K562 (cell line): Measurements from ENCODE around the gene ZNF441. TPM values are rescaled to one million over a fixed set of nuclear protein-coding genes. Genes with fewer than 3 reads are reported as not detected.

Source experiments
- ATF4 ChIP-seq: fragments of 450-650 bp; formaldehyde crosslinking; IDR thresholded peaks from 2 replicates; pipeline ENCODE4 v1.4.0; 2022; ENCODE audit warnings: mild to moderate bottlenecking, moderate library complexity
- BHLHE40 ChIP-seq: IDR thresholded peaks from 2 replicates; pipeline ENCODE4 v1.6.1; 2011; ENCODE audit warnings: low read length, improper control_type of control experiment
- CHAMP1 ChIP-seq: fragments of 450-650 bp; IDR thresholded peaks from 2 replicates; pipeline ENCODE4 v1.6.1; 2016; ENCODE audit warnings: mild to moderate bottlenecking
- ETV6 ChIP-seq, 3 experiments: fragments of 150-350 bp in 1 of 3; sonication (generic) in 1 of 3; formaldehyde crosslinking in 1 of 3; IDR thresholded peaks; 2 replicates each; pipeline versions ENCODE4 v1.6.1 to v1.8.0; 2014 to 2022; ENCODE audit warnings: borderline replicate concordance in 2 of 3, low read depth in 2 of 3, antibody characterized with exemption in 1 of 3, low read length in 1 of 3, mild to moderate bottlenecking in 1 of 3, missing genetic modification reagents in 1 of 3
- HMGN3 ChIP-seq: IDR thresholded peaks from 2 replicates; pipeline ENCODE4 v1.6.1; 2011; ENCODE audit warnings: borderline replicate concordance, low read depth, mild to moderate bottlenecking, mixed read lengths, low read length; ENCODE audit not compliant: insufficient read length; ENCODE audit errors: extremely low read depth
- IFI16 ChIP-seq: fragments of 250-450 bp; sonication (Bioruptor Pico); IDR thresholded peaks from 2 replicates; pipeline ENCODE4 v2.1.2; 2022; ENCODE audit warnings: mild to moderate bottlenecking, inconsistent platforms
- ILF3 ChIP-seq: fragments of 450-650 bp; IDR thresholded peaks from 2 replicates; pipeline ENCODE4 v1.6.1; 2018; ENCODE audit warnings: antibody characterized with exemption, mild to moderate bottlenecking, moderate library complexity, borderline replicate concordance
- PRDM10 ChIP-seq: fragments of 450-650 bp; IDR thresholded peaks from 2 replicates; pipeline ENCODE4 v1.6.1; 2018; ENCODE audit not compliant: partially characterized antibody
- PTRF ChIP-seq: fragments of 450-650 bp; IDR thresholded peaks from 2 replicates; pipeline ENCODE4 v1.6.1; 2016; ENCODE audit warnings: mild to moderate bottlenecking, missing genetic modification characterization, missing compliant biosample characterization
- RB1 ChIP-seq: fragments of 450-650 bp; IDR thresholded peaks from 2 replicates; pipeline ENCODE4 v1.6.1; 2017; ENCODE audit warnings: low read depth, mild to moderate bottlenecking
- RBBP5 ChIP-seq: fragments of 200-600 bp; sonication (generic); IDR thresholded peaks from 2 replicates; pipeline ENCODE4 v1.6.1; 2012; ENCODE audit warnings: borderline replicate concordance, mild to moderate bottlenecking, low read length, control low read depth, inconsistent platforms; ENCODE audit not compliant: insufficient read depth, poor library complexity, severe bottlenecking
- ZBTB5 ChIP-seq: fragments of 450-650 bp; IDR thresholded peaks from 2 replicates; pipeline ENCODE4 v1.6.1; 2017; ENCODE audit warnings: antibody characterized with exemption
- ZNF165 ChIP-seq: fragments of 250-450 bp; sonication (Bioruptor Pico); IDR thresholded peaks from 2 replicates; pipeline ENCODE4 v1.4.0; 2020; ENCODE audit warnings: borderline replicate concordance
- ZNF282 ChIP-seq: sonication (generic); formaldehyde crosslinking; IDR thresholded peaks from 2 replicates; pipeline ENCODE4 v1.8.1; 2023; ENCODE audit warnings: missing genetic modification reagents
- ZNF431 ChIP-seq: sonication (generic); formaldehyde crosslinking; IDR thresholded peaks from 2 replicates; pipeline ENCODE4 v1.8.0; 2022; ENCODE audit warnings: mild to moderate bottlenecking, missing genetic modification reagents
- ZNF655 ChIP-seq: fragments of 250-450 bp; sonication (Bioruptor Pico); IDR thresholded peaks from 2 replicates; pipeline ENCODE4 v1.5.0; 2021
- polyA plus RNA-seq, 8 experiments: library from polyadenylated mRNA; depleted of rRNA in 4 of 8; stranded (reverse) in 5 of 8; unstranded in 3 of 8; fragments of >200 nt; fragmentation: Nextera tagmentation in 2 of 8; fragmentation: Illumina TruSeq in 1 of 8; extraction: Ambion mirVana in 2 of 8; extraction: Trizol in 1 of 8; gene quantifications; 2 replicates each; pipeline versions ENCODE4 v1.2.1 to v1.2.3, GENCODE V29; 2011 to 2014; ENCODE audit warnings: inconsistent platforms in 1 of 8, missing spikeins in 1 of 8
- total RNA-seq, 7 experiments: library from RNA; depleted of rRNA in 6 of 7; stranded (reverse); fragments of >200 nt in 6 of 7; fragmentation: Illumina TruSeq in 2 of 7; extraction: Trizol in 2 of 7; gene quantifications; 2 replicates each; pipeline versions ENCODE4 v1.2.1 to v1.2.3, GENCODE V29; 2011 to 2021; ENCODE audit warnings: low replicate concordance in 1 of 7

ZNF441 gene
- total and polyA plus RNA-seq, 9 of the 15 experiments (the other 6 are each of a cell fraction or from before 2014, with no cell fraction given), result 1.9 to 14.0 (median 7.8) TPM

GRCh38 chr19:11814029-11814699, 47.4 kb downstream of the ZNF441 start, which contains the start of gene ZNF440 (continued):
- TF ChIP-seq RB1, result peak; percentile 46; the same call in 1 of the 2 replicates
- peak; percentile 38 for TF ChIP-seq HMGN3
- no peak for TF ChIP-seq ATF4 (CRISPR knock-in tag)
- TF ChIP-seq CHAMP1, result no peak
- no peak for TF ChIP-seq PTRF (tag)
- TF ChIP-seq ETV6 (IDR thresholded peaks at IDR 0.05; ENCODE audit: borderline replicate concordance in 1 of 2, low read depth in 2 of 2, low read length in 1 of 2), result no peak
- no peak for TF ChIP-seq ETV6 (CRISPR knock-in tag; IDR thresholded peaks at IDR 0.05; ENCODE audit: borderline replicate concordance)
- no peak for TF ChIP-seq ZNF165 (CRISPR knock-in tag)
- TF ChIP-seq IFI16, result no peak
- no peak for TF ChIP-seq BHLHE40
- TF ChIP-seq ILF3, result no peak
- peak; percentile 75 for TF ChIP-seq PRDM10
- TF ChIP-seq ZBTB5, result no peak
- TF ChIP-seq ZNF655 (CRISPR knock-in tag), result no peak
- TF ChIP-seq ZNF282 (CRISPR knock-in tag), result no peak
- no peak for TF ChIP-seq ZNF431
- TF ChIP-seq RBBP5, result no peak
